Liver (tissue), 3 donors: ENCODE data around the gene PPP2R5A.
A peak's percentile ranks its signal among the peaks of the same experiment; 100 is the strongest.

Source experiments
- RAD21 ChIP-seq, 2 donors: IDR thresholded peaks; 2 replicates each; pipeline ENCODE4 v1.6.1; 2016; ENCODE audit warnings: antibody characterized with exemption in 2 of 2, mild to moderate bottlenecking in 2 of 2
- YY1 ChIP-seq: IDR thresholded peaks from 2 replicates; pipeline ENCODE4 v1.6.1; 2016; ENCODE audit warnings: antibody characterized with exemption, mild to moderate bottlenecking
- TF ChIP-seq, protein P1 (sequence below): fragments of 150-350 bp; IDR thresholded peaks from 2 replicates; pipeline ENCODE4 v1.5.1; 2017; ENCODE audit warnings: improper control_type of control experiment, low read depth, low read length; ENCODE audit not compliant: missing input control
- TF ChIP-seq, protein P2 (sequence below): IDR thresholded peaks from 2 replicates; pipeline ENCODE4 v1.6.1; 2016; ENCODE audit warnings: antibody characterized with exemption
- donor health status: healthy.
- donor health status: healthy.

DNA sequence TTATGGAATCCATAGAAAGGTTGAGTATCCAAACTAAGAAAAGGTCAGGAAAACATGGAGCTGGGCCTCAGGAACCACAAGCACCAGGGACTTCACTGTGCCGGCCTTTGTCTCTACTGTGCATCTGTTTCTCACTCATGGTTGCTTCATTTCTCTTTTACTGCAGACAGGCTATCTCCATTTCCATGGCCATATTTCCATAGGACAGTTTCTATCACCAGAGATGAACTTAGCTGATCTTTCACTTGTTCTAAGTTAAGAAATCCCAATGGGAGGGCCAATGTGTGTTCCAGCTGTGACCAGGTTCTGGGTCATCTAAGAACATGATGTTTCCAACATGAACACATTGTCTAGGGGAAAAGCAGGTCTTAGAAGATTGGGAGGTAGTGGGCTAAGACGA is 43.7 kb upstream of the PPP2R5A start:
- TF ChIP-seq, protein P1, sequence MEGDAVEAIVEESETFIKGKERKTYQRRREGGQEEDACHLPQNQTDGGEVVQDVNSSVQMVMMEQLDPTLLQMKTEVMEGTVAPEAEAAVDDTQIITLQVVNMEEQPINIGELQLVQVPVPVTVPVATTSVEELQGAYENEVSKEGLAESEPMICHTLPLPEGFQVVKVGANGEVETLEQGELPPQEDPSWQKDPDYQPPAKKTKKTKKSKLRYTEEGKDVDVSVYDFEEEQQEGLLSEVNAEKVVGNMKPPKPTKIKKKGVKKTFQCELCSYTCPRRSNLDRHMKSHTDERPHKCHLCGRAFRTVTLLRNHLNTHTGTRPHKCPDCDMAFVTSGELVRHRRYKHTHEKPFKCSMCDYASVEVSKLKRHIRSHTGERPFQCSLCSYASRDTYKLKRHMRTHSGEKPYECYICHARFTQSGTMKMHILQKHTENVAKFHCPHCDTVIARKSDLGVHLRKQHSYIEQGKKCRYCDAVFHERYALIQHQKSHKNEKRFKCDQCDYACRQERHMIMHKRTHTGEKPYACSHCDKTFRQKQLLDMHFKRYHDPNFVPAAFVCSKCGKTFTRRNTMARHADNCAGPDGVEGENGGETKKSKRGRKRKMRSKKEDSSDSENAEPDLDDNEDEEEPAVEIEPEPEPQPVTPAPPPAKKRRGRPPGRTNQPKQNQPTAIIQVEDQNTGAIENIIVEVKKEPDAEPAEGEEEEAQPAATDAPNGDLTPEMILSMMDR = no peak
- TF ChIP-seq YY1 = no peak
- TF ChIP-seq, protein P2, sequence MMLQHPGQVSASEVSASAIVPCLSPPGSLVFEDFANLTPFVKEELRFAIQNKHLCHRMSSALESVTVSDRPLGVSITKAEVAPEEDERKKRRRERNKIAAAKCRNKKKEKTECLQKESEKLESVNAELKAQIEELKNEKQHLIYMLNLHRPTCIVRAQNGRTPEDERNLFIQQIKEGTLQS = no peak
- TF ChIP-seq RAD21 (IDR thresholded peaks at IDR 0.05) = peak in 1 of 2 donors; percentile 10
